WTC11 (cell line): ENCODE measurements around the gene MIPEP. TPM values are rescaled to one million over a fixed set of nuclear protein-coding genes. Genes with fewer than 3 reads are reported as not detected.

Experiments
- ATAC-seq: fragments of 200-7000 bp; cut with Tn5 transposase; 2 replicates; pipeline ENCODE4 v1.10.0; 2021; ENCODE audit warnings: mild to moderate bottlenecking, moderate library complexity
- CTCF ChIA-PET: fragments of 300-600 bp; sonication (Branson Sonifier 250); formaldehyde crosslinking; loops from one replicate; lab custom pipeline; 2021; ENCODE audit warnings: antibody characterized with exemption; lab: Charles Lee
- POLR2A ChIA-PET: fragments of 350-600 bp; sonication (Branson Sonifier 250); formaldehyde crosslinking; loops from one replicate; lab custom pipeline; 2021; ENCODE audit warnings: antibody characterized with exemption; lab: Charles Lee
- DNase-seq: peaks from one replicate; pipeline ENCODE4 v3.0.0; 2021; ENCODE audit warnings: low spot score
- H3K27ac Mint-ChIP-seq: 2 replicates; pipeline ENCODE4 v1.8.0; 2021; ENCODE audit warnings: mixed read lengths
- H3K27me3 Mint-ChIP-seq: 2 replicates; pipeline ENCODE4 v1.8.0; 2021; ENCODE audit warnings: low read depth, mild to moderate bottlenecking, moderate library complexity, mixed read lengths
- H3K36me3 Mint-ChIP-seq: 2 replicates; pipeline ENCODE4 v1.8.0; 2021; ENCODE audit warnings: mixed read lengths
- H3K4me1 Mint-ChIP-seq: 2 replicates; pipeline ENCODE4 v1.8.0; 2022; ENCODE audit warnings: mixed read lengths
- H3K4me3 Mint-ChIP-seq: 2 replicates; pipeline ENCODE4 v1.8.0; 2021; ENCODE audit warnings: mild to moderate bottlenecking, moderate library complexity, mixed read lengths
- H3K9me3 Mint-ChIP-seq: 2 replicates; pipeline ENCODE4 v1.8.0; 2021; ENCODE audit warnings: mixed read lengths
- ATF2 ChIP-seq: sonication (generic); formaldehyde crosslinking; IDR thresholded peaks from 2 replicates; pipeline ENCODE4 v1.8.1; 2022; ENCODE audit warnings: low read depth, missing genetic modification reagents, borderline replicate concordance
- CBFB ChIP-seq: sonication (generic); formaldehyde crosslinking; IDR thresholded peaks from 2 replicates; pipeline ENCODE4 v1.8.1; 2022; ENCODE audit warnings: mild to moderate bottlenecking, low read depth, missing genetic modification reagents
- CREB1 ChIP-seq: sonication (generic); formaldehyde crosslinking; IDR thresholded peaks from 2 replicates; pipeline ENCODE4 v1.8.0; 2023; ENCODE audit warnings: mild to moderate bottlenecking, missing genetic modification reagents
- EMX1 ChIP-seq: fragments of 250-450 bp; sonication (Bioruptor Pico); IDR thresholded peaks from 2 replicates; pipeline ENCODE4 v1.8.0; 2021; ENCODE audit warnings: mild to moderate bottlenecking
- ETV6 ChIP-seq: sonication (generic); formaldehyde crosslinking; IDR thresholded peaks from 2 replicates; pipeline ENCODE4 v1.8.1; 2022; ENCODE audit warnings: mild to moderate bottlenecking, missing genetic modification reagents
- FOXJ3 ChIP-seq: sonication (generic); formaldehyde crosslinking; IDR thresholded peaks from 2 replicates; pipeline ENCODE4 v1.9.0; 2021; ENCODE audit warnings: missing genetic modification reagents, mild to moderate bottlenecking, borderline replicate concordance
- FOXK1 ChIP-seq: sonication (generic); formaldehyde crosslinking; IDR thresholded peaks from 2 replicates; pipeline ENCODE4 v1.8.0; 2022; ENCODE audit warnings: mild to moderate bottlenecking, moderate library complexity, missing genetic modification reagents
- GABPB1 ChIP-seq: sonication (generic); formaldehyde crosslinking; IDR thresholded peaks from 2 replicates; pipeline ENCODE4 v1.8.1; 2023; ENCODE audit warnings: mild to moderate bottlenecking, missing genetic modification reagents
- NFE2L1 ChIP-seq: sonication (generic); formaldehyde crosslinking; IDR thresholded peaks from 2 replicates; pipeline ENCODE4 v1.8.1; 2023; ENCODE audit warnings: missing genetic modification reagents
- PRDM15 ChIP-seq: sonication (generic); formaldehyde crosslinking; IDR thresholded peaks from 2 replicates; pipeline ENCODE4 v1.8.0; 2022; ENCODE audit warnings: missing genetic modification reagents
- ZMAT4 ChIP-seq: fragments of 250-450 bp; sonication (Bioruptor Pico); IDR thresholded peaks from 2 replicates; pipeline ENCODE4 v1.9.0; 2021; ENCODE audit warnings: mild to moderate bottlenecking
- ZNF532 ChIP-seq: fragments of 250-450 bp; sonication (Bioruptor Pico); IDR thresholded peaks from 2 replicates; pipeline ENCODE4 v1.9.0; 2021; ENCODE audit warnings: mild to moderate bottlenecking, borderline replicate concordance
- total RNA-seq: library from RNA; stranded (reverse); gene quantifications from 3 replicates; pipeline ENCODE4 v1.2.3, GENCODE V29; 2021

The MIPEP gene
- total RNA-seq, 1 experiment from 2014 or later = 30.5 TPM

GRCh38 chr13:23794267-23795161, 94.7 kb downstream of the MIPEP start (continued):
- TF ChIP-seq EMX1 (no peak), PRDM15 (CRISPR knock-in tag) (no peak)

GRCh38 chr13:23793711-23794110, 95.5 kb downstream of the MIPEP start:
- POLR2A ChIA-PET = no interaction called here
- TF ChIP-seq ATF2 (no peak), GABPB1 (no peak), ETV6 (CRISPR knock-in tag) (no peak), NFE2L1 (CRISPR knock-in tag) (no peak), CBFB (CRISPR knock-in tag) (no peak), FOXK1 (no peak), CREB1 (no peak), ZNF532 (CRISPR knock-in tag) (no peak), ZMAT4 (CRISPR knock-in tag) (no peak)
- TF ChIP-seq, all 79 proteins: peak for 0
- no peak overlapping the region for H3K4me3 Mint-ChIP-seq

GRCh38 chr13:23792680-23793079, 96.5 kb downstream of the MIPEP start:
- Mint-ChIP-seq H3K36me3 (peaks cover 14% of the 10 kb centered on the region), H3K4me1 (peaks cover 18% of the 10 kb centered on the region), H3K27ac (no peak overlapping the region), H3K27me3 (no peaks in the 10 kb centered on the region; the same call in 1 of the 2 replicates), H3K4me3 (no peak overlapping the region), H3K9me3 (peaks cover 13% of the 10 kb centered on the region)
- no peak for ATAC-seq
- ChIA-PET CTCF (interaction anchor here (1.0 kb wide), 1 partner anchor 22 kb away, joined by 3 read pairs; no protein-coding TSS in a partner anchor), POLR2A (no interaction called here)
- TF ChIP-seq FOXJ3 (no peak), FOXK1 (no peak)
- DNase-seq = no peak

More at GRCh38 chr13:23793711-23794110, 95.5 kb downstream of the MIPEP start:
- peaks cover 20% of the 10 kb centered on the region for H3K9me3 Mint-ChIP-seq
- peak overlapping the region; percentile 38; the same call in 1 of the 2 replicates for H3K27ac Mint-ChIP-seq
- CTCF ChIA-PET = interaction anchor here (1.0 to 1.5 kb wide), 2 partner anchors 23 to 52 kb away, joined by 3 to 4 read pairs; no protein-coding TSS in a partner anchor
- H3K36me3 Mint-ChIP-seq = peaks cover 22% of the 10 kb centered on the region
- H3K4me1 Mint-ChIP-seq = peaks cover 18% of the 10 kb centered on the region
- H3K27me3 Mint-ChIP-seq = no peaks in the 10 kb centered on the region; the same call in 1 of the 2 replicates
- DNase-seq = no peak
- ATAC-seq = no peak
